Natural killer cell (primary cell): ENCODE measurements around the gene FZD8. TPM values are rescaled to one million over a fixed set of nuclear protein-coding genes. Genes with fewer than 3 reads are reported as not detected.

Experiments
- ATAC-seq, 3 donors: fragments of 150-1000 bp in 2 of 3; fragments of 200-7000 bp in 1 of 3; cut with Tn5 transposase; 1 replicate in 1 of 3; 2 replicates in 2 of 3; pipeline ENCODE4 v1.10.0; 2021; ENCODE audit warnings: mild to moderate bottlenecking in 2 of 3, moderate library complexity in 2 of 3
- DNase-seq, 2 donors: peaks; one replicate each; pipeline versions ENCODE4 v3.0.0 to v3.0.0-alpha.2; 2013 to 2021; ENCODE audit warnings: mixed read lengths in 1 of 2
- H3K27ac ChIP-seq: one replicate; pipeline ENCODE4 v1.5.1; 2013; ENCODE audit warnings: mild to moderate bottlenecking, low read length
- H3K27me3 ChIP-seq: one replicate; pipeline ENCODE4 v1.6.1; 2013; ENCODE audit warnings: low read length; ENCODE audit not compliant: control insufficient read depth, insufficient read depth
- H3K36me3 ChIP-seq: one replicate; pipeline ENCODE4 v1.6.1; 2013; ENCODE audit warnings: low read length; ENCODE audit not compliant: control insufficient read depth, insufficient read depth
- H3K4me1 ChIP-seq: one replicate; pipeline ENCODE4 v1.6.1; 2013; ENCODE audit warnings: low read length; ENCODE audit not compliant: control insufficient read depth, insufficient read depth
- H3K4me3 ChIP-seq: one replicate; pipeline ENCODE4 v1.5.1; 2013; ENCODE audit warnings: low read length
- H3K9me3 ChIP-seq: one replicate; pipeline ENCODE4 v1.6.1; 2013; ENCODE audit warnings: low read length; ENCODE audit not compliant: control insufficient read depth, insufficient read depth
- H3K27ac Mint-ChIP-seq, 2 donors: one replicate each; pipeline ENCODE4 v1.8.0; 2022; ENCODE audit warnings: mild to moderate bottlenecking in 2 of 2, mixed read lengths in 2 of 2, moderate library complexity in 1 of 2
- H3K27me3 Mint-ChIP-seq, 2 donors: one replicate each; pipeline ENCODE4 v1.8.0; 2022; ENCODE audit warnings: low read depth in 2 of 2, mixed read lengths in 2 of 2
- H3K36me3 Mint-ChIP-seq: one replicate; pipeline ENCODE4 v1.8.0; 2022; ENCODE audit warnings: mixed read lengths
- H3K4me1 Mint-ChIP-seq, 2 donors: one replicate each; pipeline ENCODE4 v1.8.0; 2022; ENCODE audit warnings: mixed read lengths in 2 of 2
- H3K4me3 Mint-ChIP-seq: one replicate; pipeline ENCODE4 v1.8.0; 2022; ENCODE audit warnings: mild to moderate bottlenecking, moderate library complexity, mixed read lengths
- H3K9me3 Mint-ChIP-seq, 2 donors: one replicate each; pipeline ENCODE4 v1.8.0; 2022; ENCODE audit warnings: mixed read lengths in 2 of 2
- WGBS: methylation state at CpG from one replicate; pipeline ENCODE4 v1.1.7; 2013; ENCODE audit warnings: missing lambda C conversion rate; ENCODE audit not compliant: insufficient coverage; 5-methylcytosine and 5-hydroxymethylcytosine counted together
- intact Hi-C: fragments of 100-400 bp; cut with micrococcal nuclease; formaldehyde crosslinking; loops from one replicate; pipeline ENCODE4 v1.14.2; 2022
- total RNA-seq, 4 donors: library from RNA; stranded (reverse); fragments of 120-200 nt in 1 of 4; gene quantifications; one replicate each; pipeline versions ENCODE4 v1.2.3 to v1.2.4, GENCODE V29; 2013 to 2022
- TF ChIP-seq, protein P1 (sequence below): fragments of 200-600 bp; IDR thresholded peaks from one replicate; pipeline ENCODE4 v1.8.0; 2022; ENCODE audit warnings: antibody characterized with exemption

FZD8 gene
- total RNA-seq, 3 donors from 2014 or later (not counting 1 experiment from before 2014, with no cell fraction given) = 0.85 to 1.4 (median 1.4) TPM

DNA sequence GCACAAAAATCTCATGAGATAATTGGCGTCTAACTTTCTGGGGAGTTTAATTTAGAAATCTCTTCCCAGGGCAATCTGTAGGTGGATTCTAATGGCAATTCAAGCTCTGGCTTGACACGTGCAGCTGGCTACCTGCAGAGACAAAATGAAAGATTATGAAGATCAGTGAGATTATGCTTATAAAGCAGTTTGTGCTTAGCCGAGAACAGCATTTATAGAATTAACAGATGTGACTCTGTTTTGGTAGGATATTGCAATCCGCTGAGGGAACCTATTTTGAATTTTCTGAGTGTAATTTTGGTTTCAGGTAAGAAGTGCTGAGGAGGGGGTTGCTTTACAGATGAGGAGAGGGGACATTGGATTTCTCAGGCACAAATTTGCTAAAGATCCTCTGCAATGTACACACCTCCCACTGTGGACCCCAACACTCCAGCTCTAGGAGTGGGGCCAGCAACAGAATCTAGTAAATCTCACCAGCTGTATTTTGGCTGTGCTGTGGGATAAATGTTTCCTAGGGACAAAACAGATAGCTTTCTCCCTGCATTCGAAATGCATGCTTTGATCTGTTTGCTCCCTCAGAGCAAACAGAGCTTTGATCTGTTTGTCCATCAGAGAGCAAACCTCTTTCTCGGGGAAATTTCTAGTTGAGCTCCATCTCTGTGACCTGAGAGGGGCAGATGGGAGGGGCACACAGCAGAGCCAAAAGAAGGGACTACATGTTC, 29.6 kb downstream of the FZD8 start:
- DNase-seq = no peak
- peaks cover 9 to 34% of the 10 kb centered on the region in 2 donors for H3K27me3 Mint-ChIP-seq
- intact Hi-C loops = no loop called here
- 74% methylated on average over 6 of the region's 6 CpGs for whole genome bisulfite sequencing
- no peak overlapping the region for H3K27ac ChIP-seq
- H3K36me3 ChIP-seq = no peaks in the 10 kb centered on the region
- H3K4me3 Mint-ChIP-seq = no peak overlapping the region
- H3K9me3 Mint-ChIP-seq = no peaks in the 10 kb centered on the region
- H3K27me3 ChIP-seq = peaks cover 2% of the 10 kb centered on the region
- peaks cover 6% of the 10 kb centered on the region for H3K4me1 ChIP-seq
- H3K4me1 Mint-ChIP-seq = peaks cover 0 to 5% of the 10 kb centered on the region in 2 donors
- no peaks in the 10 kb centered on the region for H3K9me3 ChIP-seq
- TF ChIP-seq, protein P1, sequence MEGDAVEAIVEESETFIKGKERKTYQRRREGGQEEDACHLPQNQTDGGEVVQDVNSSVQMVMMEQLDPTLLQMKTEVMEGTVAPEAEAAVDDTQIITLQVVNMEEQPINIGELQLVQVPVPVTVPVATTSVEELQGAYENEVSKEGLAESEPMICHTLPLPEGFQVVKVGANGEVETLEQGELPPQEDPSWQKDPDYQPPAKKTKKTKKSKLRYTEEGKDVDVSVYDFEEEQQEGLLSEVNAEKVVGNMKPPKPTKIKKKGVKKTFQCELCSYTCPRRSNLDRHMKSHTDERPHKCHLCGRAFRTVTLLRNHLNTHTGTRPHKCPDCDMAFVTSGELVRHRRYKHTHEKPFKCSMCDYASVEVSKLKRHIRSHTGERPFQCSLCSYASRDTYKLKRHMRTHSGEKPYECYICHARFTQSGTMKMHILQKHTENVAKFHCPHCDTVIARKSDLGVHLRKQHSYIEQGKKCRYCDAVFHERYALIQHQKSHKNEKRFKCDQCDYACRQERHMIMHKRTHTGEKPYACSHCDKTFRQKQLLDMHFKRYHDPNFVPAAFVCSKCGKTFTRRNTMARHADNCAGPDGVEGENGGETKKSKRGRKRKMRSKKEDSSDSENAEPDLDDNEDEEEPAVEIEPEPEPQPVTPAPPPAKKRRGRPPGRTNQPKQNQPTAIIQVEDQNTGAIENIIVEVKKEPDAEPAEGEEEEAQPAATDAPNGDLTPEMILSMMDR = no peak
- no peak overlapping the region for H3K4me3 ChIP-seq
- no peak overlapping the region for H3K27ac Mint-ChIP-seq
- H3K36me3 Mint-ChIP-seq = no peaks in the 10 kb centered on the region
- no peak for ATAC-seq

DNA sequence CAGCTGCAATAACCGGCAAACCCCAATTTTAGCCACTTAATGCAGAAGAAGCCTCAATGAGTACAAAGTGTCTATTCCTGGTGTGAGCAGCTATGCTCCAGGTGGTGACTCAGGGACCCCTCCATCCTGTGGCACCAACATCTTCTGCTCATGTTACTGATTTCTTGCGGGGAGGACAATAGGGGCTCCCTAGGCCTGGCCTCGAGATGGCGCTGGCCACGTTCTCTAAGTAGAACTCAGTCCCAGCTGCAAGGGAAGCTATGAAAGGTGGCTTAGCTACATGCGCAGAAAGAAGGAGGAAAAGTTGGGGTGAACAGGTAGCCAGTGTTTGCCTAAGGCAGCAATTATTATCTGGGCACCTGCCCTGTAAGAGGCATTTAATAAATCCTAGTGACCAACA, 30.3 kb downstream of the FZD8 start:
- no peaks in the 10 kb centered on the region for H3K9me3 ChIP-seq
- no peak overlapping the region for H3K4me3 ChIP-seq
- intact Hi-C loops = no loop called here
- Mint-ChIP-seq H3K4me3 (no peak overlapping the region), H3K4me1 (peaks cover 0 to 9% of the 10 kb centered on the region in 2 donors), H3K36me3 (no peaks in the 10 kb centered on the region), H3K27me3 (peaks cover 13 to 40% of the 10 kb centered on the region in 2 donors), H3K9me3 (no peaks in the 10 kb centered on the region), H3K27ac (no peak overlapping the region)
- no peaks in the 10 kb centered on the region for H3K36me3 ChIP-seq
- H3K27me3 ChIP-seq = peaks cover 9% of the 10 kb centered on the region
- TF ChIP-seq, protein P1 = no peak
- 83% methylated on average over 6 of the region's 6 CpGs for WGBS
- DNase-seq = no peak
- no peak for ATAC-seq
- no peak overlapping the region for H3K27ac ChIP-seq
- peaks cover 9% of the 10 kb centered on the region for H3K4me1 ChIP-seq

DNA sequence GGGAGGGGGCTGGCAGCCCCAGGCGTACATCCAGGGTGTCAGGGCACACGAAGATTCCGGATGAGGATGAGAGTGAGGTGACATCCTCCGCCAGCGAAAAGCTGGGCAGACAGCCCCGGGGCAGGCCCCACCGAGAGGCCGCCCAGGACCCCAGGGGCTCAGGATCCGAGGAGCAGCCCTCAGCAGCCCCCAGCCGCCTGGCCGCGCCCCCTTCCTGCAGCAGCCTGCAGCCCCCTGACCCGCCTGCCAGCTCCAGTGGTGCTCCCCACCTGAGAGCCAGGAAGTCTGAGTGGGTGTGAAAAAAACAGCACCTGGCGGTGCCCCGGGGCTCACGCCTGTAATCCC, 33.8 kb downstream of the FZD8 start:
- Histone ChIP-seq H3K9me3 (no peaks in the 10 kb centered on the region), H3K36me3 (no peaks in the 10 kb centered on the region), H3K4me3 (no peak overlapping the region), H3K27me3 (peaks cover 9% of the 10 kb centered on the region), H3K27ac (no peak overlapping the region), H3K4me1 (peaks cover 9% of the 10 kb centered on the region)
- WGBS = 63% methylated on average over 16 of the region's 16 CpGs
- Mint-ChIP-seq H3K9me3 (no peaks in the 10 kb centered on the region), H3K4me3 (no peak overlapping the region), H3K27ac (no peak overlapping the region), H3K27me3 (peaks cover 19 to 59% of the 10 kb centered on the region in 2 donors), H3K36me3 (no peaks in the 10 kb centered on the region), H3K4me1 (peaks cover 0 to 9% of the 10 kb centered on the region in 2 donors)
- ATAC-seq = no peak
- DNase-seq = no peak
- intact Hi-C loops = no loop called here
- TF ChIP-seq, protein P1 = no peak
